Neural cell (in vitro differentiated cells): ENCODE measurements around the gene EPC2. TPM values are rescaled to one million over a fixed set of nuclear protein-coding genes. Genes with fewer than 3 reads are reported as not detected.

Experiments
- H2AFZ ChIP-seq: fragments of 200-600, 300-800 bp; sonication (generic), shearing (Covaris generic); 2 replicates; pipeline ENCODE4 v1.6.0; 2014; ENCODE audit warnings: low read depth, mild to moderate bottlenecking, antibody characterized with exemption, low read length, moderate library complexity
- H3F3A ChIP-seq: fragments of 200-600 bp; shearing (Covaris generic); 2 replicates; pipeline ENCODE4 v1.6.1; 2016; ENCODE audit warnings: mild to moderate bottlenecking, moderate library complexity, mixed read lengths, antibody characterized with exemption, low read length; ENCODE audit not compliant: insufficient read depth, poor library complexity, severe bottlenecking
- H3K27ac ChIP-seq: fragments of 200-600, 300-800 bp; sonication (generic), shearing (Covaris generic); 2 replicates; pipeline ENCODE4 v1.5.1; 2014; ENCODE audit warnings: mild to moderate bottlenecking, low read length, moderate library complexity
- H3K27me3 ChIP-seq: fragments of 300-800, 200-600 bp; sonication (generic), shearing (Covaris generic); 2 replicates; pipeline ENCODE4 v1.6.0; 2014; ENCODE audit warnings: mild to moderate bottlenecking, low read depth, low read length, moderate library complexity; ENCODE audit not compliant: insufficient read depth
- H3K36me3 ChIP-seq: fragments of 300-800, 200-600 bp; sonication (generic), shearing (Covaris generic); 2 replicates; pipeline ENCODE4 v1.5.1; 2014; ENCODE audit warnings: mild to moderate bottlenecking, antibody characterized with exemption, low read length, moderate library complexity; ENCODE audit not compliant: insufficient read depth
- H3K4me2 ChIP-seq: fragments of 300-800, 200-600 bp; sonication (generic), shearing (Covaris generic); 2 replicates; pipeline ENCODE4 v1.6.0; 2014; ENCODE audit warnings: mild to moderate bottlenecking, low read length
- H3K4me3 ChIP-seq: fragments of 300-800, 200-600 bp; sonication (generic), shearing (Covaris generic); 2 replicates; pipeline ENCODE4 v1.5.1; 2014; ENCODE audit warnings: mild to moderate bottlenecking, low read length, moderate library complexity
- H3K79me2 ChIP-seq: fragments of 200-600 bp; shearing (Covaris generic); replicated peaks from 2 replicates; pipeline ENCODE4 v1.6.0; 2014; ENCODE audit warnings: mild to moderate bottlenecking, low read length, moderate library complexity; ENCODE audit not compliant: insufficient read depth
- H3K9ac ChIP-seq: fragments of 300-800, 200-600 bp; sonication (generic), shearing (Covaris generic); 2 replicates; pipeline ENCODE4 v1.6.1; 2016; ENCODE audit warnings: mild to moderate bottlenecking, low read length, mixed read lengths
- H3K9me2 ChIP-seq: fragments of 200-600 bp; shearing (Covaris generic); 2 replicates; pipeline ENCODE4 v1.6.1; 2016; ENCODE audit warnings: mild to moderate bottlenecking, low read length, mixed read lengths; ENCODE audit not compliant: insufficient read depth
- H3K9me3 ChIP-seq: fragments of 200-600, 300-800 bp; sonication (generic), shearing (Covaris generic); 2 replicates; pipeline ENCODE4 v1.6.1; 2016; ENCODE audit warnings: mild to moderate bottlenecking, mixed run types, low read length, moderate library complexity, mixed read lengths
- H4K20me1 ChIP-seq: fragments of 200-600 bp; shearing (Covaris generic); 2 replicates; pipeline ENCODE4 v1.6.1; 2016; ENCODE audit warnings: mild to moderate bottlenecking, mixed run types; ENCODE audit not compliant: insufficient read depth
- CTCF ChIP-seq: fragments of 450-650 bp; IDR thresholded peaks from 2 replicates; pipeline ENCODE4 v1.5.1; 2014; ENCODE audit warnings: antibody characterized with exemption, mild to moderate bottlenecking, moderate library complexity; ENCODE audit not compliant: poor library complexity, severe bottlenecking
- EP300 ChIP-seq: fragments of 450-650 bp; conservative IDR thresholded peaks from 2 replicates; pipeline ENCODE4 v1.6.1; 2014; ENCODE audit warnings: antibody characterized with exemption, mild to moderate bottlenecking, moderate library complexity; ENCODE audit not compliant: poor library complexity, severe bottlenecking
- EZH2 ChIP-seq: fragments of 200-600, 300-800 bp; shearing (Covaris generic), sonication (generic); IDR thresholded peaks from 2 replicates; pipeline ENCODE4 v1.6.1; 2014; ENCODE audit warnings: antibody characterized with exemption, low read length, borderline replicate concordance, mild to moderate bottlenecking; ENCODE audit not compliant: insufficient read depth, poor library complexity, severe bottlenecking
- MXI1 ChIP-seq: fragments of 450-650 bp; conservative IDR thresholded peaks from 2 replicates; pipeline ENCODE4 v1.6.1; 2014; ENCODE audit warnings: antibody characterized with exemption, mild to moderate bottlenecking; ENCODE audit not compliant: poor library complexity, severe bottlenecking
- POLR2AphosphoS5 ChIP-seq: IDR thresholded peaks from 2 replicates; pipeline ENCODE4 v1.6.1; 2012
- RAD21 ChIP-seq: fragments of 450-650 bp; conservative IDR thresholded peaks from 2 replicates; pipeline ENCODE4 v1.6.1; 2014; ENCODE audit warnings: antibody characterized with exemption, mild to moderate bottlenecking, moderate library complexity
- SMC3 ChIP-seq: fragments of 450-650 bp; conservative IDR thresholded peaks from 2 replicates; pipeline ENCODE4 v1.6.1; 2014; ENCODE audit warnings: antibody characterized with exemption, mild to moderate bottlenecking, moderate library complexity; ENCODE audit not compliant: poor library complexity
- TAF1 ChIP-seq: IDR thresholded peaks from 2 replicates; pipeline ENCODE4 v1.6.1; 2012; ENCODE audit warnings: low read depth
- polyA plus RNA-seq: library from polyadenylated mRNA; depleted of rRNA; stranded (reverse); fragments of >200 nt; gene quantifications from 2 replicates; pipeline ENCODE4 v1.2.3, GENCODE V29; 2014
- TF ChIP-seq, protein P1 (sequence below): IDR thresholded peaks from 2 replicates; pipeline ENCODE4 v1.6.1; 2012; ENCODE audit warnings: borderline replicate concordance

EPC2 gene
- polyA plus RNA-seq, 1 donor from 2014 or later = 43.9 TPM

DNA sequence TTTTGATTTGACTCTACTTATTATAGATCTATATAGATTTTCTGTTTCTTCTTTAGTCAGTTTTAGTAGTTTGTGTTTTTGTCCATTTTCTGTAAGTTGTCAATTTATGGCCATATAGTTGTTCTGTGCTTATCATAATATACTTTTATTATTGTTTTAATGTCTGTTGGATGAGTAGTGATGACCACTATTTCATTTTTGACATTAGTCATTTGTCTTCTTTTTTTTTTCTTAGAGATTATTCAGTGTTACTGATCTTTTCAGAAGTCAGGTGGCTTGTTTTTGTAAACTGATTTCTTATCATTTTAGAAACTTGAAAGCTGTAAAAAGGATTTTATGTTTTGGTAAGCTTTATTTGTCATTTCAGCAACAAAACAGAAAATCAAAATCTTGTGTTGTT, 57.3 kb downstream of the EPC2 start:
- H3K4me2 ChIP-seq = no peak overlapping the region
- peaks cover 47% of the 10 kb centered on the region for H3K79me2 ChIP-seq
- peaks cover 7% of the 10 kb centered on the region for H3K9me3 ChIP-seq
- H3K9me2 ChIP-seq = no peaks in the 10 kb centered on the region
- H2AFZ ChIP-seq = no peak overlapping the region
- no peaks in the 10 kb centered on the region for H3F3A ChIP-seq
- TF ChIP-seq MXI1 (no peak), CTCF (no peak), SMC3 (no peak), TAF1 (no peak), EP300 (no peak)
- no peak overlapping the region for H3K4me3 ChIP-seq
- H3K9ac ChIP-seq = no peak overlapping the region
- H3K27ac ChIP-seq = no peak overlapping the region
- H4K20me1 ChIP-seq = no peaks in the 10 kb centered on the region
- no peaks in the 10 kb centered on the region for H3K27me3 ChIP-seq
- H3K36me3 ChIP-seq = no peaks in the 10 kb centered on the region

DNA sequence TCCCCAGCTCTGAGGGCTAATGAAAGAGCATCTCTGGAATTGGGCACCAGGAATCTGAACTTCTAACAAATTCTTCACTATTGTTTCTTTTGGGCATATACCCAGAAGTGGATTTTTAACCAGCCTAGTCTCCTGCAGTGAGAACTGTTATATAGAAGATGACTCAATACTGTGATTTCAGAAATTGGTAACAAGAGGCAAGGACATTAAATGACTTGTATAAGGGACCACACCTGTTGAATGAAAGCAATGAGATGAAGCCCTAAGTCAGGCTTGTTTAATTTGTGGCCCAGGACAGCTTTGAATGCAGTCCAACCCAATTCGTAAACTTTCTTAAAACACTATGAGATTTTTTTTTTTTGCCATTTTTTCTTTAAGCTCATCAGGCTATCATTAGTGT, 57.9 kb downstream of the EPC2 start:
- H3K36me3 ChIP-seq = no peaks in the 10 kb centered on the region
- no peaks in the 10 kb centered on the region for H3F3A ChIP-seq
- H3K9ac ChIP-seq = no peak overlapping the region
- peaks cover 47% of the 10 kb centered on the region for H3K79me2 ChIP-seq
- H3K27me3 ChIP-seq = no peaks in the 10 kb centered on the region
- H4K20me1 ChIP-seq = no peaks in the 10 kb centered on the region
- no peak overlapping the region for H2AFZ ChIP-seq
- H3K4me3 ChIP-seq = no peak overlapping the region
- H3K4me2 ChIP-seq = no peak overlapping the region
- peaks cover 7% of the 10 kb centered on the region for H3K9me3 ChIP-seq
- TF ChIP-seq CTCF (no peak), MXI1 (no peak), TAF1 (no peak), EP300 (no peak), RAD21 (no peak), EZH2 (no peak), SMC3 (no peak), POLR2AphosphoS5 (no peak)
- TF ChIP-seq, protein P1, sequence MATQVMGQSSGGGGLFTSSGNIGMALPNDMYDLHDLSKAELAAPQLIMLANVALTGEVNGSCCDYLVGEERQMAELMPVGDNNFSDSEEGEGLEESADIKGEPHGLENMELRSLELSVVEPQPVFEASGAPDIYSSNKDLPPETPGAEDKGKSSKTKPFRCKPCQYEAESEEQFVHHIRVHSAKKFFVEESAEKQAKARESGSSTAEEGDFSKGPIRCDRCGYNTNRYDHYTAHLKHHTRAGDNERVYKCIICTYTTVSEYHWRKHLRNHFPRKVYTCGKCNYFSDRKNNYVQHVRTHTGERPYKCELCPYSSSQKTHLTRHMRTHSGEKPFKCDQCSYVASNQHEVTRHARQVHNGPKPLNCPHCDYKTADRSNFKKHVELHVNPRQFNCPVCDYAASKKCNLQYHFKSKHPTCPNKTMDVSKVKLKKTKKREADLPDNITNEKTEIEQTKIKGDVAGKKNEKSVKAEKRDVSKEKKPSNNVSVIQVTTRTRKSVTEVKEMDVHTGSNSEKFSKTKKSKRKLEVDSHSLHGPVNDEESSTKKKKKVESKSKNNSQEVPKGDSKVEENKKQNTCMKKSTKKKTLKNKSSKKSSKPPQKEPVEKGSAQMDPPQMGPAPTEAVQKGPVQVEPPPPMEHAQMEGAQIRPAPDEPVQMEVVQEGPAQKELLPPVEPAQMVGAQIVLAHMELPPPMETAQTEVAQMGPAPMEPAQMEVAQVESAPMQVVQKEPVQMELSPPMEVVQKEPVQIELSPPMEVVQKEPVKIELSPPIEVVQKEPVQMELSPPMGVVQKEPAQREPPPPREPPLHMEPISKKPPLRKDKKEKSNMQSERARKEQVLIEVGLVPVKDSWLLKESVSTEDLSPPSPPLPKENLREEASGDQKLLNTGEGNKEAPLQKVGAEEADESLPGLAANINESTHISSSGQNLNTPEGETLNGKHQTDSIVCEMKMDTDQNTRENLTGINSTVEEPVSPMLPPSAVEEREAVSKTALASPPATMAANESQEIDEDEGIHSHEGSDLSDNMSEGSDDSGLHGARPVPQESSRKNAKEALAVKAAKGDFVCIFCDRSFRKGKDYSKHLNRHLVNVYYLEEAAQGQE = no peak
- no peak overlapping the region for H3K27ac ChIP-seq
- H3K9me2 ChIP-seq = no peaks in the 10 kb centered on the region
